GM18870 (cell line): ENCODE data around the gene LPIN3.

Experiments
- ATAC-seq: cut with Tn5 transposase; IDR thresholded peaks from one replicate; pipeline ENCODE4 v1.9.1; 2021; ENCODE audit warnings: moderate library complexity; ENCODE audit not compliant: unreplicated experiment

The LPIN3 gene

GRCh38 chr20:41320976-41321375, 19.6 kb upstream of the LPIN3 start:
- no peak for ATAC-seq

GRCh38 chr20:41327178-41327577, 13.4 kb upstream of the LPIN3 start:
- ATAC-seq = no peak

GRCh38 chr20:41329435-41330342, 10.9 kb upstream of the LPIN3 start:
- no peak for ATAC-seq

- ATAC-seq = no peak
Measured at GRCh38 chr20:41330343-41330720, 10.3 kb upstream of the LPIN3 start.

GRCh38 chr20:41330941-41331340, 9.7 kb upstream of the LPIN3 start:
- no peak for ATAC-seq

GRCh38 chr20:41331731-41332130, 8.9 kb upstream of the LPIN3 start:
- ATAC-seq = no peak

- no peak for ATAC-seq
Measured at GRCh38 chr20:41334036-41334435, 6.6 kb upstream of the LPIN3 start.

- no peak for ATAC-seq
Measured at GRCh38 chr20:41334443-41335421, 5.9 kb upstream of the LPIN3 start.

GRCh38 chr20:41335591-41335990, 5.0 kb upstream of the LPIN3 start:
- ATAC-seq = no peak

GRCh38 chr20:41336711-41337492, 3.7 kb upstream of the LPIN3 start:
- ATAC-seq = no peak

GRCh38 chr20:41339957-41340326, 679 bp upstream of the LPIN3 start:
- ATAC-seq = peak; percentile 53

- no peak for ATAC-seq
Measured at GRCh38 chr20:41342474-41343464, 2.1 kb downstream of the LPIN3 start.

- no peak for ATAC-seq
Measured at GRCh38 chr20:41344477-41344876, 3.9 kb downstream of the LPIN3 start.

GRCh38 chr20:41344938-41345728, 4.5 kb downstream of the LPIN3 start:
- ATAC-seq = no peak

GRCh38 chr20:41345729-41346067, 5.1 kb downstream of the LPIN3 start:
- no peak for ATAC-seq

- no peak for ATAC-seq
Measured at GRCh38 chr20:41347523-41348429, 7.2 kb downstream of the LPIN3 start.

- no peak for ATAC-seq
Measured at GRCh38 chr20:41348430-41349172, 8.0 kb downstream of the LPIN3 start.
